GM06990 (cell line): ENCODE results near the gene UTP3.
A peak's percentile ranks its signal among the peaks of the same experiment; 100 is the strongest.
"Not testable (repeated sequence)": the region's sequence is repeated elsewhere in the genome, so short reads cannot be mapped to it uniquely, and the experiment has no call there.

ENCODE experiments used
- DNase-seq: peaks from one replicate; pipeline ENCODE4 v3.0.0-alpha.2; 2011; ENCODE audit not compliant: insufficient read length; ENCODE audit errors: extremely low read depth
- H3K27me3 ChIP-seq: replicated peaks from 2 replicates; pipeline ENCODE4 v1.6.0; 2011; ENCODE audit warnings: low read length; ENCODE audit not compliant: control insufficient read depth, insufficient read depth
- H3K36me3 ChIP-seq: 2 replicates; pipeline ENCODE4 v1.5.1; 2011; ENCODE audit warnings: low read length; ENCODE audit not compliant: control insufficient read depth, insufficient read depth
- H3K4me3 ChIP-seq: replicated peaks from 2 replicates; pipeline ENCODE4 v1.5.1; 2011; ENCODE audit warnings: low read depth, mild to moderate bottlenecking, control low read depth, low read length
- TF ChIP-seq, protein P1 (sequence below): IDR thresholded peaks from 2 replicates; pipeline ENCODE4 v1.5.1; 2011; ENCODE audit warnings: low read length, control low read depth, mild to moderate bottlenecking, inconsistent platforms; ENCODE audit not compliant: insufficient read depth, poor library complexity, severe bottlenecking

Gene UTP3

DNA sequence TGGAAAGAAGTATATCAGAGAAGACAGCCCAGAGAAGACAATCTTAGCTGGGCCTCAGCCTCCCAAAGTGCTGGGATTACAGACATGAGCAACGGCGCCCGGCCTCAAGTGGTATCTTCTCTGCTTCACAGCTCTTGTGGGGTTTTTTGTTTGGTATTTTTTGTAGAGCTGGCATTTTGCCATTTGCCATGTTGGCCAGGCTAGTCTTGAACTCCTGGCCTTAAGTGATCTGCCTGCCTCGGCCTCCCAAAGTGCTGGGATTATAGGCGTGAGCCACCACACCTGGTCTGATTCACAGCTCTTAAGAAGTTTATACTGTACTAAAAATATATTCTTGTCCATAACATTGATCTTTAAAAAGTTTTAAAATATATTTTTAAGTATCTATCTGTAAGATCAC, 12.4 kb downstream of the UTP3 start:
- Histone ChIP-seq H3K4me3 (no peak overlapping the region), H3K36me3 (no peaks in the 10 kb centered on the region), H3K27me3 (no peaks in the 10 kb centered on the region)
- DNase-seq, result no peak
- TF ChIP-seq, protein P1, sequence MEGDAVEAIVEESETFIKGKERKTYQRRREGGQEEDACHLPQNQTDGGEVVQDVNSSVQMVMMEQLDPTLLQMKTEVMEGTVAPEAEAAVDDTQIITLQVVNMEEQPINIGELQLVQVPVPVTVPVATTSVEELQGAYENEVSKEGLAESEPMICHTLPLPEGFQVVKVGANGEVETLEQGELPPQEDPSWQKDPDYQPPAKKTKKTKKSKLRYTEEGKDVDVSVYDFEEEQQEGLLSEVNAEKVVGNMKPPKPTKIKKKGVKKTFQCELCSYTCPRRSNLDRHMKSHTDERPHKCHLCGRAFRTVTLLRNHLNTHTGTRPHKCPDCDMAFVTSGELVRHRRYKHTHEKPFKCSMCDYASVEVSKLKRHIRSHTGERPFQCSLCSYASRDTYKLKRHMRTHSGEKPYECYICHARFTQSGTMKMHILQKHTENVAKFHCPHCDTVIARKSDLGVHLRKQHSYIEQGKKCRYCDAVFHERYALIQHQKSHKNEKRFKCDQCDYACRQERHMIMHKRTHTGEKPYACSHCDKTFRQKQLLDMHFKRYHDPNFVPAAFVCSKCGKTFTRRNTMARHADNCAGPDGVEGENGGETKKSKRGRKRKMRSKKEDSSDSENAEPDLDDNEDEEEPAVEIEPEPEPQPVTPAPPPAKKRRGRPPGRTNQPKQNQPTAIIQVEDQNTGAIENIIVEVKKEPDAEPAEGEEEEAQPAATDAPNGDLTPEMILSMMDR, result no peak

DNA sequence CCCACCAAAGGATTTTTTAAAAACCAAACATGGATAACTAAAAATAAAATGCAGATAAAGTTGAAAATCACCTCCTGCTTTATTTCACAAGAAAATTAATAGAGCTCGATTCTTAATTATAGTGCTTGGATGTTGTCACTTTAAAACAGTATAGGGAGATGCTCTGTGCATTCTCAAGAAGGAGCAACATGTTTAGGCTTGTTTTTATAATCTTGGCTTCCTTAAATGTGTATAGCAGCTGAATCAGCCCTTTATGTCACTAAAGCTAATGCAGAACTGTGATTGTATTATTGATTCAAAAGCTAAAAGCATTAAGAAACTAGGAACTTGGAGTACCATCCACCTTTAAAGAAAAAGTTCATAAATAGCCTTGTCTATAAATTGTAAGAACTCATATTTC, 12.9 kb downstream of the UTP3 start:
- H3K36me3 ChIP-seq, result no peaks in the 10 kb centered on the region
- no peak overlapping the region for H3K4me3 ChIP-seq
- TF ChIP-seq, protein P1, result no peak
- DNase-seq, result no peak
- no peaks in the 10 kb centered on the region for H3K27me3 ChIP-seq

DNA sequence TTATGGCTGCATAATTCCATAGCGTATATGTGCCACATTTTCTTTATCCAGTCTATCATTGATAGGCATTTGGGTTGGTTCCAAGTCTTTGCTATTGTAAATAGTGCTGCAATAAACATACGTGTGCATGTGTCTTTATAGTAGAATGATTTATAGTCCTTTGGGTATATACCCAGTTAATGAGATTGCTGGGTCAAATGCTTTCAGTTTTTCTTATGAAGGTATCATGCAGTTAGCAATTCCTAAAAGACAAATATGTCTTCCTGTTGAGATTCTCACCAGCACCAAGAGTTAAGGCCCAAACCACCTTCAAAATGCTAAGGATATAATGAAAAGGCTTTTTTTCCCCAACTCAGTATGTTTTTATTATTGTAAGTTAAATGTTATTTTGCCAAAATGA, 14.3 kb downstream of the UTP3 start:
- not testable (repeated sequence) for H3K27me3 ChIP-seq, H3K36me3 ChIP-seq, DNase-seq, H3K4me3 ChIP-seq

DNA sequence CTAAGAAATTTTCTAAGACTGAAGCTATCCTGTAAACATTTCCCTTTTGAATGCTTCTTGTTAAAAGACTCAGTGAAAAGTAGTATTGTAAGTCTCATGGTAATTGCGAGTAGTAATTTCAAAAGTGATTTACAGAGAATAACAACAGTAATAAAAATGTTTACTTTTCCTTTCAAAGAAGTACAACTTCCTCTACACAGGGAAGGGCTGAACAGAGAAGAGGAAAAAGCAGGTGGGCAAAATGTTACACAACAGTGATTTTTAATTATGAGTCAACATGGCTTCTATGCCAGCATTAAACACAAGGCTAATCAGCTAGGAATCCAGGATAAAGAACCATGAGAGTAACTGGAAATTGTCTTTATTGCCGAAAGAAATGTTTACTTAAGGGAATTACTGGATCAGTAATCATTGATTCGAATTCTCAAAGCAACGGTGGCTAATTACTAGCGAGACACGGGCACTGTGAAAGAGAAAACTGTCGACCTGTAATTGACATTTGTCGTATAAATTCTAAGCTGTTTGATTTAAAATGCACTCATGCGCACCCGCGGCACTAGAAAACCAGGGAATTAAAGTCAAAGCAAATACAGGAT, 15.4 kb downstream of the UTP3 start:
- Histone ChIP-seq H3K4me3 (peak overlapping the region; percentile 74), H3K27me3 (no peaks in the 10 kb centered on the region), H3K36me3 (no peaks in the 10 kb centered on the region)
- TF ChIP-seq, protein P1, result no peak
- DNase-seq, result no peak

DNA sequence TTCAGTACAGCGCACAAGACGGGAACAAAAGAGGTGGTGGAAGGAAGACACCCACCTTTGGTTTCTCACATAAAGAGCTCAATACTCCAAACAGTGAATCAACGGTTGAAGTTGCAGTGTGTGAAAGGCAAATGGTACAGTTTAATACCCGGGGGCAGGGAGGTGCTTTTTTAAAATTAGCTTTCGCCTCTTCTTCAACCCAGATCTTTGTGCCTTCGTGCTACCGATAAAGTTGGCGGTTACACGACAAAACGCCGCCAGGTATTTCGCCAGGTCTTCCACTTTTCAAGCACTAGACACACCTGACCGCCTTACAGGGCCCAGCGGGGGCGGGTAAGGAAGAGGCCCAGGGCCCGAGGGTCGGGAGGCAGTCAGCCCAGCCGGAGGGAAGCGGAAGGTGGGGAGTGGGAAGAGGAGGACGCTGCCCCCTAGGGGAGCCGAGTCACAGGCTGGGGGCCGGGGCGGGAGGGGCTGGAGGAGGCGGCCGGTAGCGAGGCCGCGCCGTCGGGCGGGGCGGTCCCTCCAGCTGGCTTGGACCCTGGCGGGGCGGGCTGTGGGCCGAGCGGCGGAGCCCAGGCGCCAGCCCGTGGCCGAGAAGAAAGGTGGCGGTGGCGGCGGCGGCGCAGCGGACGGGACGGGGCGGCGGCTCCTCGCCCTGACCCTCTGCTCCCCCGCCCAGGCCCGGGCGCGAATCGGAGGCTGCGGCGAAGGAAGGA, 16.0 kb downstream of the UTP3 start:
- TF ChIP-seq, protein P1, result peak; percentile 51
- peak; percentile 83 for DNase-seq
- Histone ChIP-seq H3K4me3 (peak overlapping the region; percentile 74), H3K27me3 (no peaks in the 10 kb centered on the region), H3K36me3 (no peaks in the 10 kb centered on the region)

DNA sequence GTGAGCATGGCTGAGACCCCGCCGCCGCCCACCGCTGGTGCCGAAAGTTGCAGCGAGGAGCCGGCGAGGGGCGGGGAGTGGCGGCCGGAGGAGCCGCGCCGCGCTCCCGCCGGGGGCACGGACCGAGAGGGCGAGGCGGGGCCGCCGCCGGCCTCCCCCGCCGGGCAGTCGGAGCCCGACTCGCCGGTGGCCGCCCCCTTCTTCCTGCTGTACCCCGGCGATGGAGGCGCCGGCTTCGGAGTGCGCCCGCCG, 16.5 kb downstream of the UTP3 start:
- no peak for DNase-seq
- H3K27me3 ChIP-seq, result no peaks in the 10 kb centered on the region
- TF ChIP-seq, protein P1, result no peak
- no peaks in the 10 kb centered on the region for H3K36me3 ChIP-seq
- H3K4me3 ChIP-seq, result peak overlapping the region; percentile 74
